ENCODE measurements around the gene RPS6KA3.

DNA sequence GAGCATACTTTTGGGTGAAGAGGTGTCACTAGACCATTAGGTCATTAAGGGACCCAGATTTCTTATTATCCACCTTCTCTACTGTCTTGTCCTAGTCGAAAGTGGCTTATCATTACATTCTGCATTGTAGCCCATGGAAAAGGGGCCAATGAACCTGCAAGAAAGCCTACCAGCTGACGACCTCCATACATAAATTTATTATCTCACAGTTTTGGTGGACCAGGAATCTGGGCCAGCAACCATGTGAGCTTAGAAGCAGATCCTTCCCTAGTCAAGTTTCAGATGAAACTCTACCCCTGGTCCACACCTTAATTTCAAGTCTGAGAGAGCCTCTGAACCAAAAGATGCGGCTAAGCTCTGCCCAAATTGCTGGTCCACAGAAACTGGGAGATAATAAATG lies 37.6 kb downstream of the RPS6KA3 start:
- TF ChIP-seq, protein P1, sequence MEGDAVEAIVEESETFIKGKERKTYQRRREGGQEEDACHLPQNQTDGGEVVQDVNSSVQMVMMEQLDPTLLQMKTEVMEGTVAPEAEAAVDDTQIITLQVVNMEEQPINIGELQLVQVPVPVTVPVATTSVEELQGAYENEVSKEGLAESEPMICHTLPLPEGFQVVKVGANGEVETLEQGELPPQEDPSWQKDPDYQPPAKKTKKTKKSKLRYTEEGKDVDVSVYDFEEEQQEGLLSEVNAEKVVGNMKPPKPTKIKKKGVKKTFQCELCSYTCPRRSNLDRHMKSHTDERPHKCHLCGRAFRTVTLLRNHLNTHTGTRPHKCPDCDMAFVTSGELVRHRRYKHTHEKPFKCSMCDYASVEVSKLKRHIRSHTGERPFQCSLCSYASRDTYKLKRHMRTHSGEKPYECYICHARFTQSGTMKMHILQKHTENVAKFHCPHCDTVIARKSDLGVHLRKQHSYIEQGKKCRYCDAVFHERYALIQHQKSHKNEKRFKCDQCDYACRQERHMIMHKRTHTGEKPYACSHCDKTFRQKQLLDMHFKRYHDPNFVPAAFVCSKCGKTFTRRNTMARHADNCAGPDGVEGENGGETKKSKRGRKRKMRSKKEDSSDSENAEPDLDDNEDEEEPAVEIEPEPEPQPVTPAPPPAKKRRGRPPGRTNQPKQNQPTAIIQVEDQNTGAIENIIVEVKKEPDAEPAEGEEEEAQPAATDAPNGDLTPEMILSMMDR (IDR thresholded peaks at IDR 0.05): no peak
- TF ChIP-seq POLR2A (IDR thresholded peaks at IDR 0.05): no peak
